Dermis microvascular lymphatic vessel endothelial cell (primary cell): ENCODE results near the gene CERT1. TPM values are rescaled to one million over a fixed set of nuclear protein-coding genes. Genes with fewer than 3 reads are reported as not detected.
"Not testable (repeated sequence)": the region's sequence is repeated elsewhere in the genome, so short reads cannot be mapped to it uniquely, and the experiment has no call there.

Experiments used
- DNase-seq, 2 donors: peaks; one replicate each; pipeline versions ENCODE4 v3.0.0 to v3.0.0-alpha.2; 2010; ENCODE audit warnings: low read depth in 2 of 2
- total RNA-seq: library from RNA; depleted of rRNA; stranded (reverse); fragments of >200 nt; gene quantifications from 2 replicates; pipeline ENCODE4 v1.2.1, GENCODE V29; 2014

CERT1 gene
- total RNA-seq, 1 donor from 2014 or later, result 20.0 TPM

- no peak for DNase-seq
Measured at GRCh38 chr5:75523275-75523674, 11.8 kb upstream of the CERT1 start.

- DNase-seq, result no peak
Measured at GRCh38 chr5:75522542-75522941, 11.1 kb upstream of the CERT1 start.

- DNase-seq, result no peak
Measured at GRCh38 chr5:75522025-75522424, 10.6 kb upstream of the CERT1 start.

GRCh38 chr5:75521195-75521594, 9.8 kb upstream of the CERT1 start:
- DNase-seq, result no peak

GRCh38 chr5:75519761-75520160, 8.3 kb upstream of the CERT1 start:
- DNase-seq, result no peak

GRCh38 chr5:75514323-75514722, 2.9 kb upstream of the CERT1 start:
- DNase-seq, result no peak

- DNase-seq, result no peak
Measured at GRCh38 chr5:75513841-75514240, 2.4 kb upstream of the CERT1 start.

GRCh38 chr5:75512383-75513074, 1.1 kb upstream of the CERT1 start:
- DNase-seq, result no peak

- peak in 1 of 2 donors; percentile 48 for DNase-seq
Measured at GRCh38 chr5:75510836-75511434, 494 bp downstream of the CERT1 start.

- DNase-seq, result peak in 1 of 2 donors; percentile 58
Measured at GRCh38 chr5:75510417-75510835, 1.0 kb downstream of the CERT1 start.

- DNase-seq, result peak; percentile 36 to 67
Measured at GRCh38 chr5:75509956-75510355, 1.5 kb downstream of the CERT1 start.

GRCh38 chr5:75509546-75509945, 1.9 kb downstream of the CERT1 start:
- DNase-seq, result no peak

GRCh38 chr5:75507841-75508240, 3.6 kb downstream of the CERT1 start:
- DNase-seq, result no peak

- not testable (repeated sequence) for DNase-seq
Measured at GRCh38 chr5:75505112-75505511, 6.3 kb downstream of the CERT1 start.

- not testable (repeated sequence) for DNase-seq
Measured at GRCh38 chr5:75498875-75499274, 12.6 kb downstream of the CERT1 start.

GRCh38 chr5:75498208-75498777, 13.1 kb downstream of the CERT1 start:
- no peak for DNase-seq

GRCh38 chr5:75496026-75496425, 15.4 kb downstream of the CERT1 start:
- DNase-seq, result no peak

- DNase-seq, result no peak
Measured at GRCh38 chr5:75491621-75492020, 19.8 kb downstream of the CERT1 start.

- DNase-seq, result not testable (repeated sequence)
Measured at GRCh38 chr5:75489847-75490246, 21.6 kb downstream of the CERT1 start.

GRCh38 chr5:75484605-75485004, 26.8 kb downstream of the CERT1 start:
- DNase-seq, result no peak

GRCh38 chr5:75482482-75482881, 28.9 kb downstream of the CERT1 start:
- peak; percentile 51 to 57 for DNase-seq

GRCh38 chr5:75481024-75481423, 30.4 kb downstream of the CERT1 start:
- DNase-seq, result no peak

GRCh38 chr5:75475364-75475763, 36.1 kb downstream of the CERT1 start:
- no peak for DNase-seq
